ENCODE results near the gene SSNA1.
"Not testable (repeated sequence)": the region's sequence is repeated elsewhere in the genome, so short reads cannot be mapped to it uniquely, and the experiment has no call there.

SSNA1 gene

DNA sequence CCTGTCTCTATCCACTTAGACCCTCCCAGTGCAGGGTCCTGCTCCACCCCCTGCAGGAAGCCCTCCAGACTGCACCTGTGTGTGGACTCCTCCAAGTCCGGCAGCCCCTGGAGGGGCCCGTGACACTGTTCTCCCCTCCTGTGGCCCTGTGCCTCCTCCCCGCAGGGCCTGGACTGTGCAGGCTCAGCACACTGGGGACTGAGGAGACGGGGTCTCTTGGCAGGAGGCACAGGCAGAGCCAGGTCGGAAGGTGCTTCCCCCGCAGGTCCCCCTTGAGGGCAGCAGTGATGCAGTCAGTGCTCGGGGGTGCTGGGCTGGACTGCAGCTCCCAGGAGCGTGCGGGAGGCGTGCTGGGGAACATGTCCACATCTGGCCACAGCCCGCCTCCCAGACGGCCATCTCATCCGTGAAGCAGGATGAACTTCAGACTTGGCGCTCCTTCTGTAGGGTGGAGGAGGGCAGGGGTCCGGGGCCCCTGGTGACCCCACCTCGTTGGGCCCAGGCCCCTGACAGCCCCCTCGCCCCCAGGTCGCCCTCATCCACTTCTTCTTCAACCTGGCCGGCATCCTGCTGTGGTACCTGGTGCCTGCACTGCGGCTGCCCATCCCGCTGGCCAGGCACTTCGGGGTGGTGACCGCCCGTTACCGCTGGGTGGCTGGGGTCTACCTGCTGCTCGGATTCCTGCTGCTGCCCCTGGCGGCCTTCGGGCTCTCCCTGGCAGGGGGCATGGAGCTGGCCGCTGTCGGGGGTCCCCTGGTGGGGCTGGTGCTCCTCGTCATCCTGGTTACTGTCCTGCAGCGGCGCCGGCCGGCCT lies 47.2 kb downstream of the SSNA1 start:
- no peak overlapping the region for H3K4me3 ChIP-seq (ENCODE audit: low read depth, low read length)
- no peak for DNase-seq (ENCODE audit: low read depth)
- TF ChIP-seq CTCF (IDR thresholded peaks at IDR 0.05; ENCODE audit: control insufficient read depth, extremely low read depth, insufficient read depth) = no peak

GRCh38 chr9:137236238-137236935 lies 47.9 kb downstream of the SSNA1 start:
- no peak overlapping the region; the same call in 1 of the 2 replicates for H3K4me3 ChIP-seq (ENCODE audit: low read depth, low read length)
- peak; percentile 23 for DNase-seq (ENCODE audit: low read depth)
- peak; percentile 97 for TF ChIP-seq CTCF (IDR thresholded peaks at IDR 0.05; ENCODE audit: control insufficient read depth, extremely low read depth, insufficient read depth)

GRCh38 chr9:137236936-137237421 lies 48.5 kb downstream of the SSNA1 start:
- DNase-seq (ENCODE audit: low read depth) = no peak
- no peak for TF ChIP-seq CTCF (IDR thresholded peaks at IDR 0.05; ENCODE audit: control insufficient read depth, extremely low read depth, insufficient read depth)
- no peak overlapping the region; the same call in 1 of the 2 replicates for H3K4me3 ChIP-seq (ENCODE audit: low read depth, low read length)

GRCh38 chr9:137237759-137238726 lies 49.6 kb downstream of the SSNA1 start:
- no peak overlapping the region for H3K4me3 ChIP-seq (ENCODE audit: low read depth, low read length)
- TF ChIP-seq CTCF (IDR thresholded peaks at IDR 0.05; ENCODE audit: control insufficient read depth, extremely low read depth, insufficient read depth) = no peak
- peak; percentile 64 for DNase-seq (ENCODE audit: low read depth)

- peak overlapping the region; percentile 73 for H3K4me3 ChIP-seq (ENCODE audit: low read depth, low read length)
- DNase-seq (ENCODE audit: low read depth) = not testable (repeated sequence)
Measured at GRCh38 chr9:137239541-137240200, 51.2 kb downstream of the SSNA1 start.
